Measurements from ENCODE around the gene TDRD9. TPM values are rescaled to one million over a fixed set of nuclear protein-coding genes. Genes with fewer than 3 reads are reported as not detected.
"Not testable (repeated sequence)": the region's sequence is repeated elsewhere in the genome, so short reads cannot be mapped to it uniquely, and the experiment has no call there.

The TDRD9 gene
- polyA plus RNA-seq, 3 donors = 1.5 to 6.1 (median 3.4) TPM

GRCh38 chr14:103980623-103981238 is 52.5 kb downstream of the TDRD9 start:
- not testable (repeated sequence) for DNase-seq

DNA sequence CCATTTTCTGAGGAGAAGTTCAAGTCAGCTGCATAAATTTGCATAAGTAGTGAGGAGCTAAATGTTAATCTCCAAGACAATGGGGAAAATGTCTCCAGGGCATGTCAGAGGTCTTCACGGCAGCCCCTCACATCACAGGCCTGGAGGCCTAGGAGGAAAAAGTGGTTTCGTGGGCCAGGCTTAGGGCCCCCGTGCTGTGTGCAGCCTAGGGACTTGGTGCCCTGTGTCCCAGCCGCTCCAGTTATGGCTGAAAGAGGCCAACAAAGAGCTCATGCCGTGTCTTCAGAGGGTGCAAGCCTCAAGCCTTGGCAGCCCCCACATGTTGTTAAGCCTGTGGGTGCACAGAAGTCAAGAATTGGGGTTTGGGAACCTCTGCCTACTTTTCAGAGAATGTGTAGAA is 55.9 kb downstream of the TDRD9 start:
- no peak for DNase-seq

GRCh38 chr14:103989034-103989433 is 60.8 kb downstream of the TDRD9 start:
- no peak for DNase-seq

DNA sequence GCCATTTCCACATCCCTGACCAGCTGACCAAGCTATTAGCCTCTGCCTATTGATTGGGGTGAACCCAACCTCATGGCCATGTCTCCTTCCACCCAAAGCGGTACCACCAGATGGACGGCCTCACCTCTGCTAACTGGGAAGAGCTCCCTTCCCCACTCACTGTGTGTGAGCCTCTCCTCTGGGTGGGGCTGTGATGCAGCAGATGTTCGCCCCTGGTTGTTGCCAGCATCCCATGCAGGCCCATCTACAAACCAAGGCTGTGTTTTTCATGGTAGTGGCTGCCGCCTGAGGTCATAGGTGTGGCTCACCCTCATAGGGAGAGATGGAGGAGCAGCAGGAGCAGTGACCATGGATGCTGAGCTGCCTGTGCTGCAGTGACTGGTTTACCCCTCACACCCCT is 61.7 kb downstream of the TDRD9 start:
- no peak for DNase-seq

GRCh38 chr14:103994535-103995184 is 66.4 kb downstream of the TDRD9 start:
- no peak for DNase-seq

DNA sequence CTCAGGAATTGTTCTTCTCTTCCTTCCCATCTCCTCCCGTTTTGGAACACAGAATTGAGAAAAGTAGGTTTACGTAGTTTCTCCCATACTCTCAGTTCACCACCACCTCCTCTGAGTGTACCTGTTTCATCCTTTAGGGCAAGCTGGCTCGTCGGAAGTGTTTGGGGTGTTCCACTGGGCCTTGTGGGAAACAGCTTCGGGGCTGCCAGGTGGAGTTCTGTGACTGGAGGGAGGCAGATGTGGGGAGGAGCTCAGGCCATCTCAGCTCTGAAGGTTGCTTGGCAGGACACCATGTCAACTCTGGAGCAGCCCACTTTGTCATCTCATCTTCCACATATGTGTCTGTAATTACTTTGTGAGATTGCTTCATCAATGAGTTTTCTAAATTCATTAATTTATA is 67.6 kb downstream of the TDRD9 start:
- DNase-seq = no peak

DNA sequence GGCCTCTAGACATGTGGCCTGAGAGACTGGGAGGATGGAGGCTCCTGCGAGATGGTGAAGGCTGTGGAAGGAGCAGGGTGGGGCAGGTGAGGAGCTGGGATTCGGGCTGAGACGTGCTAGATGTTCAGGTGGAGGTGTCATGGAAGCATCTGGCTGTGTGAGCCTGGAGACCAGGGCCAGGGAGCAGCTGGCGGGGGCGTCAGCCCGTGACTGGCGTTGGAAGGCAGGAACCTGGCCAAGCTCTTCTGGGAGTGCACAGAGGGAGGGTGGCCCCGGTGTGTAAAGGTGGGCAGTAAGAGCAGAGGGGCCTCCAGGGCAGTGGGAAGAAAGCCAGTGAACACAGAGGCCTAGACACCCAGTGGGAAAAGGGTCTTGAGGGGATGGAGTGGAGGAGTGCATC is 69.1 kb downstream of the TDRD9 start:
- no peak for DNase-seq

- DNase-seq = no peak
These were observed 69.8 kb downstream of the TDRD9 start for GRCh38 chr14:103998027-103998426.

DNA sequence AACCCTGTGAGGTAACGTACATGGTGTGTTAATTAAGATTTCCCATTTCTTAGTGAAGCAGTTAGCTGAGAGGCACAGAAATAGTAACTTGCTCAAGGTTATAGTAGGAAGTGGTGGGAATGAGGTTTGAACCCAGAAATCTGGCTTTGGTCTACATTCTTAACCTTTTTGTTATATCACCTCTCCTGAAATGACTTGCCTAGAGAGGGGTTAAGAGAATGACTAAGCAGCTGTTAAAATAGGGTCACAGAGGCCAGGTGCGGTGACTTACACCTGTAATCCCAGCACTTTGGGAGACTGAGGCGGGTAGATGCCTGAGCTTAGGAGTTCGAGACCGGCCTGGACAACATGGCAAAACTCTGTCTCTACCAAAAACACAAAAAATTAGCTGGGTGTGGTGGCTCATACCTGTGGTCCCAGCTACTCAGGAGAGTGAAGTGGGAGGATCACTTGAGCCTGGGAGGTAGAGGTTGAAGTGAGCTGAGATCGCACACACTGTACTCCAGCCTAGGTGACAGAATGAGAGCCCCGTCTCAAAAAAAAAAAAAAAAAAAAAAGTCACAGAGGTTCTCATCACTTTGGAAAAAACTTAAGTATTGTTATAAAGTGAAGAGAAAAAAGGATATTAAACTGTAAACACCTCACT is 71.7 kb downstream of the TDRD9 start:
- no peak for DNase-seq

- DNase-seq = no peak
These were observed 72.7 kb downstream of the TDRD9 start for GRCh38 chr14:104001003-104001402.

DNA sequence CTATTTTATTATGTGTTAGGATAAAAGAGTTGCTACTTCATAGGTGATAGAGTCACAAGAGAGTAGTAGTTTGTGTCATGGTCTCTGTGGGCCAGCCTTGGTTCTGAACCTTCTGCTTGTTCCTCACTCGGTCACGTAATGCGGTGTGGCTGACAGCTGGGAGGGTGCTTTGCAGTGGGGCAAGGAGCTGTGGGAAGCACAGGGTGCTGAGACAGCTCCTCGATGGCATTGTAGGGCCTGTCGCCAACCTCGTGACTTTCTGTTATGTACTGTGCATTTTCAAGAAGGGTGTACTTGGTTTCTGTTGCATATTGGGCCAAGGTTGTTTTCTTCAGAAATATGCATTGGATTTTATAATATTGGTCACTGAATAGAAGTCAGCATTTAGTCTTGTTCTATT is 75.4 kb downstream of the TDRD9 start:
- DNase-seq = no peak

DNA sequence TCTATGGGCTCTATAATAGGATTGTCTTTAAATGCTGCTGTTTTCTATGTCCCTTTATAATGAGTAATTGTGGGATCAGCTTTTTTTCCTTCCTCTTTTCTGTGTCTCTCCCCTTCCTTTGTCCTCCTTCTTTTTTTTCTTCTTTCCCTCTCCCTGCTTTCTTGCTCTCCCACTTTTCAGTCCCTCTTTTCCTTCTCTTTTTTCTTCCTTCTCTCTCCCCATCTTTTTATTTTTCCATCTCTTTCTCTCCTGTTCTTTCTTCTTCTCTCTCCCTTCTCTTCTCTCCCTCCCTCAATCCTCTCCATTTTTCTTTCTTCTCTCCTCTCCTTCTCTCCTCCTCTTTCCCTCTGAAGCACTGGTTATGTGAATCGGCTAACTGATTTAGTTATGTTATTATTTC is 76.6 kb downstream of the TDRD9 start:
- no peak for DNase-seq

- DNase-seq = no peak
These were observed 77.2 kb downstream of the TDRD9 start for GRCh38 chr14:104005489-104005888.

GRCh38 chr14:104007121-104007520 is 78.9 kb downstream of the TDRD9 start:
- DNase-seq = no peak

DNA sequence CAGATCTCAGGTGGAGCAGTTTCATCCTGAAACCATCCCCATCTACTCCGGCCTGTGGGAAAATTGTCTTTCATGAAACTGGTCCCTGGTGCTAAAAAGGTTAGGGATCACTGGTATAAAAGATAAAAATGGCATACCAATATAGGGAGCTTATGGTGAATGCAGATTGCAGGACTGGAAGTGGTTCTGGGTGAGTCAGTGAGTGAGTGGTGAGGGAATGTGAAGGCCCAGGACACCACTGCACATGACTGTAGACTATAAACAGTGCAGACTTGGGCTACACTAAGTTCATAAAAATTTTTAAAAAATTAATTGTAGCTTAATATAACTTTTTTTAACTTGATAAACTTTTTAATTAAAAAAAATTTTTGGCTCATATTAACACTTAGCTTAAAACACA is 81.0 kb downstream of the TDRD9 start:
- no peak for DNase-seq

GRCh38 chr14:104011824-104012517 is 83.7 kb downstream of the TDRD9 start:
- DNase-seq = no peak

GRCh38 chr14:104014764-104015163 is 86.5 kb downstream of the TDRD9 start:
- no peak for DNase-seq

GRCh38 chr14:104016873-104017650 is 88.8 kb downstream of the TDRD9 start:
- no peak for DNase-seq

DNA sequence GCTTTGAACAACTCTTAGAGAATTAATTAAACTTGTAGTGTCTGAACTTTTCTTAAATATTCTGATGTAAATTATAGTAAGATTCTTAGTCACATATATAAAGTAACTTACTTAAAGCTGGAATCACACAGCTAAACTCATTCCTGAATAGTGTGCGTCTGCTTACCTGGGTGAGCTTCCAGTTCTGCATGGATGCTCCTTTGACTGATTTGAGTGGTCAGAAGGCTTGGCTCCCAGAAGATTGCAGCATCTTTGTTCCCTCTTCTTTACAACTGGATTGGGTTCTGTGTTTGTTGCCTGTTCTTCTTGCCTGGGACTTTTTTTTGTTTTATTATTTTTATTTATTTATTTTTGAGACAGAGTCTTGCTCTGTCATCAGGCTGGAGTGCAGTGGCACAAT is 90.8 kb downstream of the TDRD9 start:
- no peak for DNase-seq

GRCh38 chr14:104019806-104020205 is 91.5 kb downstream of the TDRD9 start:
- no peak for DNase-seq

DNA sequence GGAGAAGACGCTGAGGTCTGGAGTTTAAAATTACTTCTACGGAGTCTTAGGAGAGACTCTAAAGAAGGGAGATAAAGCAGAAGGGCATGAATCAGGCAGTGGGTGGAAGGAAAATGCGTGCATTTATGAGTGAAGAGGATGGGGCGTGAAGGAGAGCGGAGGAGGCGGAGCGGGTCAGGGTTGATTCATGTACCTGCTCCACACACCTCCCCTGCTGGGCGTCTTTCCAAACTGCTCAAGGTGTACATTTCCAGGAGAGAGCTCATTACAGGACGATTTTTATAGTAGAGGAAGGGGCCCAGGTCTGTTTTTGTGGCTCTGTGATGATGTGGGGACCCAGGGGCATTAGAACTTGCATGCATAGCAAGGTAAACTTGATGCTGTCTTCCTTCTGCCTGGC is 92.2 kb downstream of the TDRD9 start:
- no peak for DNase-seq

Data from renal pelvis (tissue), 4 donors.